Karpas-422 (cell line): ENCODE results near the gene TNNI3K. TPM values are rescaled to one million over a fixed set of nuclear protein-coding genes. Genes with fewer than 3 reads are reported as not detected.

Experiments
- total RNA-seq: library from RNA; depleted of rRNA; stranded (reverse); fragments of >200 nt; shearing (Covaris generic); gene quantifications from 2 replicates; pipeline ENCODE4 v1.2.3, GENCODE V29; 2014; ENCODE audit warnings: low replicate concordance; rRNA removed

Gene TNNI3K
- total RNA-seq, 1 experiment from 2014 or later = 0.48 TPM

Other genes with a start within 250 kb of the TNNI3K start
- 0.67 and 0.90 TPM in 2 replicates for gene LRRIQ3, start 37.2 kb upstream of the TNNI3K start, total RNA-seq
- gene FPGT, start 37.1 kb upstream of the TNNI3K start, total RNA-seq = 7.4 and 14.2 TPM in 2 replicates